NCI-H2196 (cell line): Measurements from ENCODE around the gene FIGLA.

Experiments
- DNase-seq: peaks from one replicate; lab custom pipeline; 2025; ENCODE audit not compliant: unreplicated experiment; lab: John Stamatoyannopoulos, UW

The FIGLA gene, protein sequence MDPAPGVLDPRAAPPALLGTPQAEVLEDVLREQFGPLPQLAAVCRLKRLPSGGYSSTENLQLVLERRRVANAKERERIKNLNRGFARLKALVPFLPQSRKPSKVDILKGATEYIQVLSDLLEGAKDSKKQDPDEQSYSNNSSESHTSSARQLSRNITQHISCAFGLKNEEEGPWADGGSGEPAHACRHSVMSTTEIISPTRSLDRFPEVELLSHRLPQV

DNA sequence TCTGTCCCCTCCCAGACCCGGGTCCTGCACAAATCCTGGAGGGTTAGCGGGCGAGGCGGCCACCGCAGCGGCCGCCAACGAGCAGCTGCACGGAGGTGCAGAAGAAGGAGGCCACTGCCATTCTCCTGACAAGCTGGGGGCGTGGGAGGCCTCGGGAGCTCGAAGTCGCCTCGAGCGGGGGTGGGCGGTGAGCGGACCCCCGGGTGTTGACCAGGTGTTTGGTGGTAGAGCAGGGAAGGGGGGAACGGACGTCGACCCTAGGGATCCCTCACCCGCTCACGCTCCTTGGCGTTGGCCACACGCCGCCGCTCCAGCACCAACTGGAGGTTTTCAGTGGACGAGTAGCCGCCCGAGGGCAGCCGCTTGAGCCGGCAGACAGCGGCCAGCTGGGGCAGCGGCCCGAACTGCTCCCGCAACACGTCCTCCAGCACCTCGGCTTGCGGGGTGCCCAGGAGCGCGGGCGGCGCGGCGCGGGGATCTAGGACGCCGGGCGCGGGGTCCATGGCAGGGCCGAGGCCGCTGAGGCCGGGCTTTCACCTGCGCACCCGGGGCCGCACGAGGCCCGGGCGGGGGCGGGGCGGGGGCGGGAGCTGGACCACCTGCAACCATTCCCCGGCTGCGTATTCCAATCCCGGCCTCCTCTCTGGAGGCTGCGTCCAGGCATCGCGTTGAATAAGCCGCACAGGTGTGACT, at the start of gene FIGLA:
Gene FIGLA (minus strand): TSS at position 508 of the 693 bp plus-strand sequence. CDS start 5 bp downstream, at position 503.
- DNase-seq = no peak

DNA sequence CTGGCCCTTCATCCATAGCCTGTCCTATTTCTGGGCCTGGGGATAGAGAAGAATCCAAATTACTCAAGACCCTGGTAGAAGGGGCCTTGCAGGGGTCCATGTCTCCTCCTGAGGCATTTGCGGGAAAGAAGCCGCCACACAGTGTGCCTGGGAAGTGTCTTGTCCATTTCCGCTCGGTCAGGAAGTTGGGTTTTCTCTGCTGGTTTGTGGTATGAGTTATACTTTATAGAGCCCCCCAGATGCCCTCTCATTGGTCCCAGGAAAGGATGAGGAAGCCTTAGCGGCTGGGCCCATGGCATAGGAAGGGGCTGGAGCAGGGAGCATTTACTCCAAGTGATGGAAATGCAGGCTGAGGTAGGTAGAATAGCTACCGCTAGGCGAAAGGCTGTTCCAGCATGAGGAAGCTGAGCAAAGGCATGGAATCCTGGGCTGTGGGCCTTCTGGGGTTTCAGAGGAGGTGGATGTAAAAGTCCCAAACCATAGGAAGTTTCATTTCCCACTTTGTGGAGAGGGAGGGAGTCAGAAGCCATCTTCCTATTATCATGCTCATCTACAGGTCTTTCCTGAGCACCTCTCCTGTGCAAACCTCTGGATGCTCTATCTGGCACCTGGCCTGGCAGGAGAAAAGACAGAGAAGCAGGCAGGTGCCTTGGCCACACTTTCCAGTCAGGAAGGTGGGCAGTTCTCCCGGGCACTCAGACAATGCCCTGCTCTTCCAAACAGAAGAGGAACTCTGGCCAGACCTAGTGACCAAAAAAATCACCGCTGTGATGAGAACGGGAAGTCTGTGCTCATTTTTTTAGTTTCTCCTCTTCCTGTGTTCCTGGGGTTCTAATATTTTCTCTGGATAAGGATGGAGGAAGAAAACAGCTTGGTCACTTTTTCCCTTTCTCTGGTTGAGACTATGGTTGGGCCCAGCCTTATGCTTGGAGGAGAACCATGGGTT, 47.8 kb upstream of the FIGLA start:
- no peak for DNase-seq

DNA sequence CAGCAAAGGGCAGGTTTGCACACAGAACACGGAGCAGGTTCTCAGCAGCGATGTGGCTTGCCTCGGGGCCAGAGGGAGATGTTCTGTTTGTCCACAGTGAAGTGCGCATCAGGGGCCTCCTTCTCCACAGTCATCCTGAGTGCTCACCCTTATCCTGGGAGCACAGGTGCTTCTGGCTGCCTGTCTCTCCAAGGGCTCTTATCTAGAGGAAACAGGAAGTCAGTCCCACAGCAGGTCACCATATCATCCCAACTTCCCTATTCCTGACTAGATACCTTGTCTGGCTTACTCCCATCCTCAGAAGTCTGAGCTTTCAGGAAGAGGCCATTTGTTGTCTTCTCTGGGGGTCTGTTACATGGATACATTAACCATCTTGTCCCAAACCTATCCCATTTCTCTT, 45.2 kb upstream of the FIGLA start, which contains the start of gene CD207:
Gene CD207 (minus strand): TSS at position 174 of the 400 bp plus-strand sequence. CDS start 40 bp downstream, at position 134.
- DNase-seq = no peak

DNA sequence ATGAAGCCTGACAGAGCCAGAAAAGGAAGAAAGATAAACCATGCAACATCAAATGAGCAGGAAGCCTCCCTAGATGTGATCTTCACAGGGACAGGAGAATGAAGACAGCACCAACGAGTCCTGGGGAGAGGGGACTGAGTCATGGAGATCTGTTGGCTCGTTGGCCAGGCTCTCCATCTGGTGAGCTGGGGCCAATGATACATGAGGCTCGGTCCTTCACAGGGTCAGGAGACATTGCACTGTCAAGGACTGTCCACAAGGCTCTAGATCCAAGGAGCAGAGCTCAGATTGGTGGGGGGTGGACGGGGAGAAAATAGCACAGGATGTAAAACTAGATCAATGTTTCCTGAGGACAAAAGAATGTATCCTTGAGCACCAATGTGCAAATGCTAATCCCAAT, 44.4 kb upstream of the FIGLA start:
- no peak for DNase-seq

DNA sequence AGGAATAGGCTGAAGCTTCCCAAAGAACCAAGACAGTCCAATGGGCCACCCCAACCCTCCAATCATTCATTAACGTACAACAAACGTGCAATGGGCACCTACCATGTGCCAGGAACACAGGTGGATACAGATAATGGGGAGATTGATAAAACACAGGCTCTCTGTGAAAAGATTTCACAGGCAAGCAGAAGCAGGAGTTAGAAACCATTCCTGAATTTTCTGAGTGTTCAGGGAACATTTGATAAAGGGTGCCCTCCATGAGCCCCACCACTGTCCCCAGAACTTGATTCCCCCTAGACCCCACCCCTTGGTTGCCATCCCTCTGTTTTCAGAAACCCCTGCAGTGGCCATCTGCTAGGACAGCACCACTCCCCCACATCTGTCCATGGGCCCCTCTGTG, 43.7 kb upstream of the FIGLA start:
- DNase-seq = no peak

DNA sequence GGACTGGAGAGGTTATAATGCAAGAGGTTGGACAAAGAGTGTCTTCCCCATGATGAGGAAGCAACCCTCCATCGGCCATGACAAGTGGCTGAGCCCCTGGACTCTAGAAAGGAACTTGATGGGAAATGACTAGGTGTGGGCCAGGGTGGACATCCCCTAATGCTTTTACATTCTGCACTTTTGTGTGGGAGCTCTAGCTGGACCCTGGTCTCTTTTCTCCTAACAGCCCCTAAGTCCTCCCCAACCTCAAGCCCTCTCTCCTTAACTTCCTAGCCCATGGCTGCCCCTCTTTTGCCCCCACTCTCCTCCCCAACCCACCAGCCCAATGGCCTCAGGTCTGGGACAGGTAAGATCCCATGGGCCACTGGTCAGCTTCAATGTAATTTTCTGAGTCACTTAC, 42.8 kb upstream of the FIGLA start:
- DNase-seq = no peak

DNA sequence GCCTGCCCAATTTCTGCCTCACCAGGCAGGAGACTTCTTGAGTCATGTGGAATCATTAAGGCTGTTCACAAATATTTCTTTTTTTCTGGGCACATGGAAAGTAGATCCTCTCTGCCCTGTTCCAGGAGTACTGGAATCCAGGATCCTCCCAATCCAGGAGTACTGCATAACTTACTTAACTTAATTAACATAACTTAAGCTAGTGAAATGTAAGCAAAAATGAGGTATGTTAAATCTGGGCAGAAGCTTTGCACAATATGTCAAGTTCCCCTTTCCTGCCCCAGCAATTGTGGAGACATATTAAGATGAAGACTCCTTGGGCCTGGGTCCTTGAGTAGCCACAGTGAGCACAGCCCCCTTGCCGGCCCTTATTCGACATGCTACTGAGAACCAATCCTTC, 41.9 kb upstream of the FIGLA start:
- DNase-seq = no peak

DNA sequence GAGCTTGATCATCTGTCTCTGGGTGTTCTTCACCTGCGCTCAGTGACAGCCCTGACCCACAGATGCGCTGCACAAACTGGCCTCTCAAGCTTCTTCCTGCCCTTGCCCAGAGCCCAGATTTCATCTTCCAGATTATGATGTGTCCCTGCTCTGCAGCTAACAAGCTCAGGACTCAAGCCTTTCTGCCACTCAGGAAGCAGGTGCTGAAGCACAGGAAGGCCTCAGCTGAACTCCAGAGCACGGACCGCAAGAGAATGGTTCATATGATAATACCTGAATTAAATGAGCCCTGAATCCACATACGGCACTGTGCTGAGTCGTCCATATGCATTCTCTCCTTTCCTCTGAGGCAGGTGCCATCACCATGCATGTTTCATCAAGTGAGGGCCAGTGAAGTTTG, 41.4 kb upstream of the FIGLA start:
- no peak for DNase-seq

DNA sequence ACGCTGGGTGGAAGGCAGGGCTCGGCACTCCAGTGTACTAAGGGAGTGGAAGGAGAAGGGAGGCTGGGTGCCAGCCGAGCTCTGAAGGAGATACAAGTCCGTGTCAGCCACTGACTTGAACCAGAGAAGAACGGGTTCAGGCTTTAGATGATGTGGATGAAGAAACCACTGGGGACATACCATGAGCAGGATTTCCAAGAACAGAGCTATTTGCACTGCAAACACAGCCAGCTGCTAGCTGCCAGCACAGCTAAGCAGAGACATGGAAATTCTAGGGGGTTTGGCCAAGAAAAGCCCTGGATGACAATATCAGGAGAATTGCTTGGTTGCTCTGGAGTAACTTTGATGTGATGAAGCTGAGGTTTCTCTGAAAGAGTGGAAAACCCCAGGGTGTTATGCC, 39.9 kb upstream of the FIGLA start:
- no peak for DNase-seq

DNA sequence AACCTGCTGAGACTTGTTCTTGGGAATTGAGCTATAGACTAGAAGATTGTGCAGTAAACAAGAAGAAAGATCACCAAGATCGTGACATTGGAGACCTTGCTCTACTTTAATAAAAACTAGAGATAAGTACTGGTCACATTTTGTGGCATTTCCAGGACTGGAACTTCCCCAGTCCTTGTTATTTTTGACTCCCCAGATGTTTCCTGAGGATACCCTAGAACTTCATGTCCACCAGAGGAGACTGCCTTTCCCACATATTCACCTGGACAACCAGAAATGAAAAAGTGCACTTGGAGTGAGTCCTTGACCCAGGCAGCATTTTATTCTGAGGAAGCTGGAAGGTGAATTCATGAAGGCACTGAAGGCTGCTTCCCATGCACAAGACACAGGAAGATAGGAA, 39.5 kb upstream of the FIGLA start:
- DNase-seq = no peak

DNA sequence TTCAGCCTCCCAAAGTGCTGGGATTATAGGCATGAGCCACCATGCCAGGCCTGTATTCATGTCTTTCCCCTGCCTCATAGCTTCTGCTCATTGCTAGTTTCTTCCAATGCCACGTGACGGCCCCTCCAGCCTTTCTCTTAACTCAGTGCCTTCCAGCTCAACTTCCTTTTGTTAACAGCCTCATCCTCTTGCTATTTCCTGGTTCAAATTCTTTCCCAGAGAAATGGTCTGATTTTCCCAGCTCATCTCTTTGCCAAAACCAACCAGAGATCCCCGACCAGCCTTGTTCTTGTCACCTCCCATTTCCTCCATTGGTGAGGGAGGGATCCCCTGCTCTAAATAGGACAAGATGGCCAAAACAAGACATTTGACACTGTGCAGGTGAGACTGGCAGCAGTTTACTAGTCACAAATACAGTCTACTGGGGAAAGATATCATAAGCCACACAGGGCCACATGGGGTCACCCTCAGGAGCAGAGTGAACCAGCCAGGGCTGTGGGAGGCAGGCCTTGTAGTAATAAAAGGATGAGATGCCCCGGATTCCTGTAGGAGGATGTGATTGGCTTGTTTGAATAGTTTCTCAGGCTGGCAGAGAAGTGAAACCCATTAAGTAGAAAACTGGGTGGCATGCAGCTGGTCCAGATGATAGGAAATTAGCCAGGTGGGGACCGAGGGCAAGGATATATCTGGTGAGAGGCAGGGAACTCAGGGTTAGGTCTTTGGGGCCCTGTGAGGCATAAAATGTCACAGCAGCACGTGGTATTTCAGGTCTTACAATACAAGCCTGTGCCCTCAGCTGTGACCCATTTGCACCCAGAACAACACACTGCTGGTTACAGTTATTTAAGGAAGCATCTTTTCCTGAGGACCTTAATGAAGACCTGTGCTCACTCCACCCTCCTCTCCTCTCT, 38.7 kb upstream of the FIGLA start:
- no peak for DNase-seq

DNA sequence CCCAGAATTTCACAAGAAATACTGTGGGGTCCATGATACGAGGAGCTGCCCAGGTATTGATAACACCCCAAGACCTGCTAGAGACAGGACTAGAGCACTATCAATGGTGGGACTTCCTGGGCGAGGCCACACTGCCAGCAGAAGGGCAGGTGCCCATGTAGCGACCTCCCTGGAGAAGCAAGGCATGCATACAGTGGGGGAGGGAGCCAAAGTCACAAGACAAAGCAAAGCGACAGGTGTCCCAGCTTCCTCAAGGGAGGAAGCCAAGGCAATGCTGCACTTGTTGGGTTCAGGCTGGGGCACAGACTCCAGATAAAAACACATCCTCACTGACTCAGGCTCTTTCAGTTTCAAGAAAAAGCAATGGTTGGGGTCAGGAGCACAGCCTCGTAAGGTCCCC, 37.7 kb upstream of the FIGLA start:
- no peak for DNase-seq

DNA sequence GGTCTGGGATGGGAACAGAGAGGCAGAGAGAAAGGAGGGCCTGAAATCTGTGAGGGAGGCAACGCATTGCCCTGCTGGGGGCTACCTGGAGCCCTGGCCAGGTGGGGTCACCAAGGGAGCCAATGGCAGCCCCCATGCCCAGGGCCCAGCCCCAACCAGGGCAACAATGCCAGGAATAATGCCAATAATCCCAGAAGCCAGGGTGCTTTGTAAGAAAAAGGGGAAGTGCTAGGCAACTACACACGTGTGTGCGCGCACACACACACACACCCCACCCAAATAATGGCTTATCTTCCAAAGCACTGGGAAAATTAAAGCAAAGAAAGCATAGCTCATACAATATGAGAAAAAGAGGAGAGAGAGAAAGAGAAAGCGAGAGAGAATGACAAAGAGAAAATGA, 36.9 kb upstream of the FIGLA start:
- DNase-seq = no peak

DNA sequence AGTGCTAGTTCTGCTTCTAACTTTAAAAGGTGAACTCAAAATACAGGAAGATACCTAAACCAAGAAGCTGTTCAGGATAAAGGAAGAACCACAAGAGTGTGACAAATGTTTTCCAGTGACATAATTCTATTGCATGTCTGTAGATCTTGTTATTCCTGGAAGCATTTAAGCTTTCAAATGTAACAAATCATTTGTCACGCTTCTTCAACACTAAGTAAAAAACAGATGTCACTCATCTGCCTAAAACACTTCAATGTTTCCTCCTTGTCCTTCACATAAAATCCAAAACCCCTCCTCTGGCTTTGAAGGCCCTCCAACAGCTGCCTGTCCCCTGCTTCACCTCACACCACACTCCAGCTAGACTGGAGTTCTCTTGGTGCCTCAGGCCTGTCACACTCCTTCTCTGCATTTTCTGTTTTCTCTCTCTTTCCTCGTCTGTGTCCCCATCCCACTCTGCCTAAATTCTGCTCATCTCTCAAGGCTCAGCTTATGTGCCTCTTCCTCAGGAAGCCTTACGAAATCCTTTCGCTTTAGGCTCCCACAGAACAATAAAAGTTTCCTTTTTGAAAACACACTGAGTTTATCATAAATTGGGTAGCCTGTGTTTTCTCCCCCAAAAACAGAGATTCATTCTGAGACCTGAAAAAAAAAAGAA, 36.4 kb upstream of the FIGLA start:
- no peak for DNase-seq

DNA sequence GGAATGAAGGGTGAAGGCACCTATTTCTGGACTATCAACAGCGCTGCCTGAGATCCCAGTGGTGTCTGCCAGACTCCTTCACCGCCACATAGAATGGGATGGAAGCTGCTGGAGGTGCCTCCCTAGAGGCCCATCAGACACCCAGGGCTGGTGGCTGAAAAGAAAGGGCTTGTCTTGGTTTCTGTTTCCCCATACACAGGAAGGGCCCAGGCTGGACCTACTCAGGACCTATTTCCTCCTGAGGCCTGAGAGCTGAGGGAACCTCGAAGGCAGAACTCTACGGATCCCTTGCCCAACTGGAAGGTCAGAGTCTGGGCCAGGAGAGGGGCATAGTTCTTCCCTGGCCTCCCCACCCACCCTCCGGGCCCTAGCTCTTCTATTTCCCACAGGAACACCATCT, 32.8 kb upstream of the FIGLA start:
- no peak for DNase-seq

DNA sequence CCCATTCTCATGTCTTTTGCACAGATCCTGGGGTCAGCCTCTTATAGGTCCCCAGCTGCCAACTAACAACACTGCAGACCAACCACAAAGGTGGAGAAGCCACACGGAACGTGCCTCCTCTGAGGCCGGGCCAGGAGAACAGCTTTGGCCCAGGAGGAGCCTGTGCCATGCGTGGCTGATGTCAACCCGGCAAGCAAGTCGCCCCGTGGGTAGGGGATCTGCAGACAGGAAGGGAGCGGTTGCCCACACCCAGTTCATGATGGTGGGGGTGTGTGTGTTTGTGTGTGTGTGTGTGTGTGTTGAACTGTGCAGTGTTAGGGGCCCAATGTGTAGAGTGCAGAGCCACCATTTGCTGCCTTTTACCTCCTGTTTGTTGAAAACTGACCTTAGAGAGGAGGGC, 32.4 kb upstream of the FIGLA start:
- DNase-seq = no peak

DNA sequence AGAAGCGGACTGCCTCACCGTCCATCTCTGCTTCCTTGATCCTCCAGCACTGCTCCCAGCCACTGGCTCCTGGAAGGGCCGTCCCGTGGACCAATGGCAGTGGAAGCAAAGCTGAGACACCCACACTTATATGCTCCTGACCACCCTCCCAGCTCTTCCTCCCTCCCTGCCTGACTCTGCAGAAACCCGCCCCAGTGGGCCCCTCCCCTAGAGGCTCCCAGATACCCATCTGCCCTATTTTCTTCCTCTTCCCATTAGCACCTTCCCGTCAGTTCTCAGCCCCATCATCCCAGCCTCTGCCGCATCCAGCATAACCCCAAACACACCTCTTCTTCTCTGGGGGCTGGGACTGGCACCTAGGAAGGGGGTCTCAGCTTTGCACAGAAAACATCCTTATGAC, 30.1 kb upstream of the FIGLA start, which contains the start of gene CLEC4F:
Gene CLEC4F (minus strand): TSS at position 101 of the 400 bp plus-strand sequence. CDS start 76 bp downstream, at position 25.
- DNase-seq = no peak

DNA sequence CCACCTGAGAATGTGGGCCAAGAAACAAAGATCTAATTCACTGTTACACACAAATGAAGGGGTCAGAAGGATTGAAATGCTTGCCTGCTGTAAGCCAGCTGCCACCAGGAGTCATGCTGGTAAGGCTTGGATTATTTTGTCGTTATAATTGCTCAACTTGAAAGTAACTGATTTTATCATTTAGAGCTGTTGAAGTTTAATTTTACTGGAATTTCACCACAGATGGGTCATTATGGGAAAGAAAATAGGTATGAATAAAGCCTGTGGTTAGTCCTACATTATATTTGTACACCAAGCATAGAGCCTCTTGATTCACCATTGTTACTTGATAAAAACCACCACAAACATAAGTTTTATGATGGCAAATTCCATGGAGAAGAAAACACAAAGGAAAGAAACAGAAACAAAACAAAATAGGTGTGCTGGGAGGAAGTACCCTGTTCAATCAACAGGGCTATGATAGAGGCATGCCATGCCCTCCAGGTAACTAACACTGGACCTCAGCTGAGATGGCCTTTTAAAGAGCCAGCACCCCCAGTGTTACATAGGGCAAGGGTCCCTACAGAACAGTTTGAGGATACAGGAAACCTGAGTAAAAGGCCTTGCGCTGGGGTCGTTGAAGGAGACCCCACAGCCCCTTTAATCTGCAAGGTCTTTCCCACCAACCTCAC, 27.0 kb upstream of the FIGLA start:
- DNase-seq = no peak

DNA sequence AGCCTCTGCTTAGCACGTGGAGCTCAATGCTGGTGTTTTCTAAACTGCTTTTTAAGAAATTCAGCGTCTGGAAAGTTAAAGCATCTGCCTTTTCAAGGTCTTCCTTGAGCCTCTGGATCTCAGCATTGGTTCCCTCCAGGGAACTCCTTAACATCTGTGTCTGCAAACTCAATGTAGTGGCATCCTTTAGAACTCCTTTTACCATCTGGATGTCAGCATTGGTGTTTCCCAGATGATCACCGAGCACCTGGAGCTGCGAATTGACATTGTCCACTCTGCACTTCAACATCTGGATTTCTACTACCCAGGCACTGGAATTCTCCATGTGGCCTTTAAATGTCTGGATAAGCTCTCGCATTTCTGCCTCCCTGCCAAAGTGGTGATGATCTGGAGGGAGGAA, 26.3 kb upstream of the FIGLA start:
- DNase-seq = no peak
